Measurements from ENCODE around the gene SRSF11. TPM values are rescaled to one million over a fixed set of nuclear protein-coding genes. Genes with fewer than 3 reads are reported as not detected.

SRSF11 gene
- total RNA-seq, 2 donors from 2014 or later, result 71.5 to 135 TPM

GRCh38 chr1:70247768-70248167, 26.6 kb downstream of the SRSF11 start:
- no peak overlapping the region for H3K27ac ChIP-seq
- no peaks in the 10 kb centered on the region for H3K27me3 ChIP-seq (replicated peaks; ENCODE audit: insufficient read depth)
- DNase-seq (ENCODE audit: low spot score), result no peak
- no peak for TF ChIP-seq POLR2A (IDR thresholded peaks at IDR 0.05)
- no peak for TF ChIP-seq POLR2AphosphoS5 (IDR thresholded peaks at IDR 0.05)
- no peak for TF ChIP-seq CTCF (IDR thresholded peaks at IDR 0.05)
- no peaks in the 10 kb centered on the region for H3K4me1 ChIP-seq (replicated peaks)
- intact Hi-C loops (cut with DNase I), result no loop called here
- H3K36me3 ChIP-seq, result peaks cover 0 to 3% of the 10 kb centered on the region in 2 donors
- H3K9me3 ChIP-seq, result no peaks in the 10 kb centered on the region
- no peak overlapping the region for H3K4me3 ChIP-seq

- Histone ChIP-seq H3K4me1 (replicated peaks) (no peaks in the 10 kb centered on the region), H3K9me3 (no peaks in the 10 kb centered on the region), H3K36me3 (peaks cover 0 to 3% of the 10 kb centered on the region in 2 donors), H3K4me3 (no peak overlapping the region), H3K27me3 (replicated peaks; ENCODE audit: insufficient read depth) (no peaks in the 10 kb centered on the region), H3K27ac (no peak overlapping the region)
- WGBS, result 84% methylated on average over 4 of the region's 4 CpGs
- intact Hi-C loops (cut with DNase I), result no loop called here
- no peak for DNase-seq (ENCODE audit: low spot score)
- TF ChIP-seq CTCF (IDR thresholded peaks at IDR 0.05) (no peak), POLR2AphosphoS5 (IDR thresholded peaks at IDR 0.05) (no peak), POLR2A (IDR thresholded peaks at IDR 0.05) (no peak)
Measured at GRCh38 chr1:70248729-70249128, 27.5 kb downstream of the SRSF11 start.

- Histone ChIP-seq H3K4me1 (replicated peaks) (no peaks in the 10 kb centered on the region), H3K36me3 (no peaks in the 10 kb centered on the region), H3K4me3 (no peak overlapping the region), H3K27ac (no peak overlapping the region), H3K9me3 (no peaks in the 10 kb centered on the region), H3K27me3 (replicated peaks; ENCODE audit: insufficient read depth) (no peaks in the 10 kb centered on the region)
- TF ChIP-seq POLR2A (IDR thresholded peaks at IDR 0.05), result no peak
- TF ChIP-seq POLR2AphosphoS5 (IDR thresholded peaks at IDR 0.05), result no peak
- TF ChIP-seq CTCF (IDR thresholded peaks at IDR 0.05), result no peak
- DNase-seq (ENCODE audit: low spot score), result no peak
- 96% methylated on average over 1 of the region's 1 CpG for WGBS
- intact Hi-C loops (cut with DNase I), result no loop called here
Measured at GRCh38 chr1:70256664-70257063, 35.5 kb downstream of the SRSF11 start.

- intact Hi-C loops (cut with DNase I), result no loop called here
- Histone ChIP-seq H3K4me3 (no peak overlapping the region), H3K9me3 (no peaks in the 10 kb centered on the region), H3K4me1 (replicated peaks) (no peaks in the 10 kb centered on the region), H3K36me3 (no peaks in the 10 kb centered on the region), H3K27ac (no peak overlapping the region), H3K27me3 (replicated peaks; ENCODE audit: insufficient read depth) (no peaks in the 10 kb centered on the region)
- TF ChIP-seq CTCF (IDR thresholded peaks at IDR 0.05) (no peak), POLR2A (IDR thresholded peaks at IDR 0.05) (no peak), POLR2AphosphoS5 (IDR thresholded peaks at IDR 0.05) (no peak)
- 86% methylated on average over 7 of the region's 7 CpGs for WGBS
- no peak for DNase-seq (ENCODE audit: low spot score)
Measured at GRCh38 chr1:70264839-70265238, 43.7 kb downstream of the SRSF11 start.

- no peak overlapping the region for H3K4me3 ChIP-seq
- H3K36me3 ChIP-seq, result no peaks in the 10 kb centered on the region
- no peaks in the 10 kb centered on the region for H3K4me1 ChIP-seq (replicated peaks)
- H3K27me3 ChIP-seq (replicated peaks; ENCODE audit: insufficient read depth), result no peaks in the 10 kb centered on the region
- H3K9me3 ChIP-seq, result no peaks in the 10 kb centered on the region
- 94% methylated on average over 1 of the region's 1 CpG for WGBS
- no peak overlapping the region for H3K27ac ChIP-seq
- intact Hi-C loops (cut with DNase I), result no loop called here
- DNase-seq (ENCODE audit: low spot score), result no peak
- no peak for TF ChIP-seq CTCF (IDR thresholded peaks at IDR 0.05)
- no peak for TF ChIP-seq POLR2AphosphoS5 (IDR thresholded peaks at IDR 0.05)
- no peak for TF ChIP-seq POLR2A (IDR thresholded peaks at IDR 0.05)
Measured at GRCh38 chr1:70265946-70266345, 44.8 kb downstream of the SRSF11 start.
